ENCODE measurements around the gene PGA4. TPM values are rescaled to one million over a fixed set of nuclear protein-coding genes. Genes with fewer than 3 reads are reported as not detected.
A peak's percentile ranks its signal among the peaks of the same experiment; 100 is the strongest.
"Not testable (repeated sequence)": the region's sequence is repeated elsewhere in the genome, so short reads cannot be mapped to it uniquely, and the experiment has no call there.

The PGA4 gene
- under 1 TPM in 1 of 2 donors, not detected in 1; 0.56 TPM for total RNA-seq
- polyA plus RNA-seq (ENCODE audit: insufficient read depth, low read depth, low replicate concordance) = 7.2 TPM
- long read RNA-seq, donor 1, partial matches to known transcripts = 0 of 1 reads
- long read RNA-seq, donor 1, other reads (novel, unspliced or antisense) = 0 of 1 reads
- long read RNA-seq, donor 2 = 0 reads

- H3K4me1 ChIP-seq; intact Hi-C loops (cut with DNase I; ENCODE audit: low total_unique reads); H3K27me3 ChIP-seq; H3K4me3 ChIP-seq; H3K9me3 ChIP-seq; H3K36me3 ChIP-seq (ENCODE audit: low read depth, missing control alignments); H3K27ac ChIP-seq; DNase-seq: not testable (repeated sequence)
- WGBS, 2 donors = no CpG with 5 or more reads among the region's 8 CpGs
Measured at GRCh38 chr11:61222047-61222446, at the start of gene PGA4. PGA4 (plus strand) TSS chr11:61222347; CDS start chr11:61222401, 54 bp downstream.

GRCh38 chr11:61172356-61172755 lies 49.8 kb upstream of the PGA4 start:
- 79 to 80% methylated on average over 5 of the region's 5 CpGs for WGBS, 2 donors
- H3K27ac ChIP-seq = no peak overlapping the region
- no peaks in the 10 kb centered on the region for H3K27me3 ChIP-seq
- no peaks in the 10 kb centered on the region for H3K9me3 ChIP-seq
- intact Hi-C loops (cut with DNase I; ENCODE audit: low total_unique reads) = no loop called here
- H3K4me3 ChIP-seq = no peak overlapping the region
- H3K4me1 ChIP-seq = no peaks in the 10 kb centered on the region
- no peaks in the 10 kb centered on the region for H3K36me3 ChIP-seq (ENCODE audit: low read depth, missing control alignments)
- TF ChIP-seq POLR2A (IDR thresholded peaks at IDR 0.05) = no peak
- TF ChIP-seq CTCF (IDR thresholded peaks at IDR 0.05) = no peak
- no peak for DNase-seq

GRCh38 chr11:61172888-61173287 lies 49.3 kb upstream of the PGA4 start:
- H3K36me3 ChIP-seq (ENCODE audit: low read depth, missing control alignments) = no peaks in the 10 kb centered on the region
- no peak for DNase-seq
- no peaks in the 10 kb centered on the region for H3K4me1 ChIP-seq
- no peaks in the 10 kb centered on the region for H3K27me3 ChIP-seq
- intact Hi-C loops (cut with DNase I; ENCODE audit: low total_unique reads) = no loop called here
- no peak overlapping the region for H3K4me3 ChIP-seq
- no peaks in the 10 kb centered on the region for H3K9me3 ChIP-seq
- 91 to 92% methylated on average over 3 of the region's 3 CpGs for WGBS, 2 donors
- H3K27ac ChIP-seq = no peak overlapping the region
- TF ChIP-seq POLR2A (IDR thresholded peaks at IDR 0.05) (no peak), CTCF (IDR thresholded peaks at IDR 0.05) (no peak)

GRCh38 chr11:61173456-61173855 lies 48.7 kb upstream of the PGA4 start:
- Histone ChIP-seq H3K27me3 (no peaks in the 10 kb centered on the region), H3K9me3 (no peaks in the 10 kb centered on the region), H3K4me1 (no peaks in the 10 kb centered on the region), H3K4me3 (no peak overlapping the region), H3K27ac (no peak overlapping the region), H3K36me3 (ENCODE audit: low read depth, missing control alignments) (no peaks in the 10 kb centered on the region)
- TF ChIP-seq CTCF (IDR thresholded peaks at IDR 0.05) = peak in 1 of 3 experiments; percentile 6
- no peak for TF ChIP-seq POLR2A (IDR thresholded peaks at IDR 0.05)
- intact Hi-C loops (cut with DNase I; ENCODE audit: low total_unique reads) = no loop called here
- WGBS, 2 donors = 73 to 80% methylated on average over 4 of the region's 4 CpGs
- DNase-seq = no peak

- Histone ChIP-seq H3K4me1 (no peaks in the 10 kb centered on the region), H3K27ac (no peak overlapping the region), H3K4me3 (no peak overlapping the region), H3K27me3 (no peaks in the 10 kb centered on the region), H3K9me3 (no peaks in the 10 kb centered on the region), H3K36me3 (ENCODE audit: low read depth, missing control alignments) (no peaks in the 10 kb centered on the region)
- WGBS, 2 donors = 83 to 88% methylated on average over 5 to 6 of the region's 6 CpGs
- no peak for TF ChIP-seq POLR2A (IDR thresholded peaks at IDR 0.05)
- no peak for TF ChIP-seq CTCF (IDR thresholded peaks at IDR 0.05)
- intact Hi-C loops (cut with DNase I; ENCODE audit: low total_unique reads) = no loop called here
- DNase-seq = no peak
Measured at GRCh38 chr11:61174273-61174672, 47.9 kb upstream of the PGA4 start.
